Endodermal cell (in vitro differentiated cells): ENCODE measurements around the gene TPP1. TPM values are rescaled to one million over a fixed set of nuclear protein-coding genes. Genes with fewer than 3 reads are reported as not detected.
A peak's percentile ranks its signal among the peaks of the same experiment; 100 is the strongest.

Experiments
- DNase-seq: peaks from one replicate; pipeline ENCODE4 v3.0.0-alpha.2; 2017
- H3K27ac ChIP-seq: 2 replicates; pipeline ENCODE4 v1.5.1; 2013; ENCODE audit warnings: mild to moderate bottlenecking, low read depth, low read length, moderate library complexity
- H3K27me3 ChIP-seq: 2 replicates; pipeline ENCODE4 v1.6.1; 2013; ENCODE audit warnings: mild to moderate bottlenecking, low read length, moderate library complexity; ENCODE audit not compliant: insufficient read depth, control insufficient read depth, poor library complexity, severe bottlenecking
- H3K36me3 ChIP-seq: 2 replicates; pipeline ENCODE4 v1.7.0; 2013; ENCODE audit warnings: mild to moderate bottlenecking, low read length, moderate library complexity; ENCODE audit not compliant: control insufficient read depth, insufficient read depth
- H3K4me1 ChIP-seq: one replicate; pipeline ENCODE4 v1.7.0; 2013; ENCODE audit warnings: low read length; ENCODE audit not compliant: control insufficient read depth, insufficient read depth
- H3K4me3 ChIP-seq: 2 replicates; pipeline ENCODE4 v1.5.1; 2013; ENCODE audit warnings: mild to moderate bottlenecking, low read length, moderate library complexity
- H3K9ac ChIP-seq: 2 replicates; pipeline ENCODE4 v1.6.1; 2013; ENCODE audit warnings: mild to moderate bottlenecking, low read length, moderate library complexity; ENCODE audit not compliant: poor library complexity, severe bottlenecking; ENCODE audit errors: extremely low read depth
- H3K9me3 ChIP-seq: 2 replicates; pipeline ENCODE4 v1.6.1; 2013; ENCODE audit warnings: mild to moderate bottlenecking, low read length, moderate library complexity; ENCODE audit not compliant: control insufficient read depth
- H3K27ac Mint-ChIP-seq: 2 replicates; pipeline ENCODE4 v1.8.0; 2020; ENCODE audit warnings: mixed read lengths
- H3K27me3 Mint-ChIP-seq: 2 replicates; pipeline ENCODE4 v1.8.0; 2021; ENCODE audit warnings: mild to moderate bottlenecking, mixed read lengths; ENCODE audit not compliant: insufficient read depth
- H3K36me3 Mint-ChIP-seq: 2 replicates; pipeline ENCODE4 v1.8.0; 2020; ENCODE audit warnings: low read depth, mixed read lengths
- H3K4me1 Mint-ChIP-seq: 2 replicates; pipeline ENCODE4 v1.8.0; 2020; ENCODE audit warnings: mixed read lengths
- H3K4me3 Mint-ChIP-seq: 2 replicates; pipeline ENCODE4 v1.8.0; 2020; ENCODE audit warnings: mild to moderate bottlenecking, moderate library complexity, mixed read lengths
- H3K9me3 Mint-ChIP-seq: 2 replicates; pipeline ENCODE4 v1.8.0; 2020; ENCODE audit warnings: mild to moderate bottlenecking, mixed read lengths
- WGBS, 2 experiments: methylation state at CpG; one replicate each; pipeline versions ENCODE4 v1.1.5 to v1.1.7; 2013; ENCODE audit warnings: missing lambda C conversion rate in 2 of 2, mixed read lengths in 1 of 2; ENCODE audit not compliant: insufficient coverage in 1 of 2, insufficient read length in 1 of 2; 5-methylcytosine and 5-hydroxymethylcytosine counted together
- total RNA-seq, 2 donors: library from RNA; stranded (reverse); fragmentation: NEBNext Ultra II Directional in 1 of 2; extraction: Animal tissue kit (Norgen Biotek cat#: 25700) in 1 of 2; gene quantifications; 2 replicates in 1 of 2; 3 replicates in 1 of 2; pipeline ENCODE4 v1.2.1, GENCODE V29; 2021
- TF ChIP-seq, protein P1 (sequence below): fragments of 200-600 bp; sonication (generic); conservative IDR thresholded peaks from 2 replicates; pipeline ENCODE4 v1.5.0; 2021; ENCODE audit warnings: antibody characterized with exemption, mild to moderate bottlenecking

The TPP1 gene
- total RNA-seq, 2 donors from 2014 or later, result 68.3 to 71.0 TPM

DNA sequence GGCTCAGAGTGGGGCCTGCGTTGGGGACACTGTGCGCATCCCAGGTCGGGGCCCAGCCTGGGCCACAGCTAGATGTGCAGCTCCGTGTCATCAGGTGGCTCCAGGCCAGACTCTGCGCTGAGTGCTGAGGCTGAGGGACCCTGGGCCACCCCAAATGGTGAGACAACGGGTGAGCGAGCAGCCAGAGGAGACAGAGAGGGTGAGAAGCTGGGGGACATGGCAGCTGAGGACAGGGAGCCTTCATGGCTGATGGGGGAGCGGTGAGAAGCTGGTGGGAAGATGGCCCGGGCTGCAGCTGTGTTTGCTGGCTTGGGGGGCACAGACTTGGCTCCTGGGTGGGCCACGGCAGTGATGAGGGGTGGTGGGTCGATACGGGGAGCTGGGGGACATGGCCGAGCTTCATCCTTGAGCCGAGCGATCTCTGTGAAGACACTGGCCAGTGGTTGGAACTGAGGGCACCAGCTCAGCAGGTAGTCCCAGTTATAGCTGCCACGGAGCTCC is 2.5 kb upstream of the TPP1 start:
- H3K9me3 ChIP-seq, result no peaks in the 10 kb centered on the region
- peaks cover 7% of the 10 kb centered on the region for H3K4me1 ChIP-seq
- H3K27ac ChIP-seq, result no peak overlapping the region
- TF ChIP-seq, protein P1, sequence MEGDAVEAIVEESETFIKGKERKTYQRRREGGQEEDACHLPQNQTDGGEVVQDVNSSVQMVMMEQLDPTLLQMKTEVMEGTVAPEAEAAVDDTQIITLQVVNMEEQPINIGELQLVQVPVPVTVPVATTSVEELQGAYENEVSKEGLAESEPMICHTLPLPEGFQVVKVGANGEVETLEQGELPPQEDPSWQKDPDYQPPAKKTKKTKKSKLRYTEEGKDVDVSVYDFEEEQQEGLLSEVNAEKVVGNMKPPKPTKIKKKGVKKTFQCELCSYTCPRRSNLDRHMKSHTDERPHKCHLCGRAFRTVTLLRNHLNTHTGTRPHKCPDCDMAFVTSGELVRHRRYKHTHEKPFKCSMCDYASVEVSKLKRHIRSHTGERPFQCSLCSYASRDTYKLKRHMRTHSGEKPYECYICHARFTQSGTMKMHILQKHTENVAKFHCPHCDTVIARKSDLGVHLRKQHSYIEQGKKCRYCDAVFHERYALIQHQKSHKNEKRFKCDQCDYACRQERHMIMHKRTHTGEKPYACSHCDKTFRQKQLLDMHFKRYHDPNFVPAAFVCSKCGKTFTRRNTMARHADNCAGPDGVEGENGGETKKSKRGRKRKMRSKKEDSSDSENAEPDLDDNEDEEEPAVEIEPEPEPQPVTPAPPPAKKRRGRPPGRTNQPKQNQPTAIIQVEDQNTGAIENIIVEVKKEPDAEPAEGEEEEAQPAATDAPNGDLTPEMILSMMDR, result no peak
- Mint-ChIP-seq H3K4me1 (no peaks in the 10 kb centered on the region), H3K36me3 (peaks cover 8% of the 10 kb centered on the region), H3K4me3 (no peak overlapping the region), H3K9me3 (no peaks in the 10 kb centered on the region), H3K27me3 (no peaks in the 10 kb centered on the region), H3K27ac (peak overlapping the region; percentile 48)
- H3K4me3 ChIP-seq, result no peak overlapping the region
- peaks cover 19% of the 10 kb centered on the region for H3K36me3 ChIP-seq
- no peaks in the 10 kb centered on the region for H3K27me3 ChIP-seq
- WGBS, 2 experiments, result 90 to 91% methylated on average over 6 to 16 of the region's 16 CpGs
- no peak for DNase-seq
- no peak overlapping the region for H3K9ac ChIP-seq

DNA sequence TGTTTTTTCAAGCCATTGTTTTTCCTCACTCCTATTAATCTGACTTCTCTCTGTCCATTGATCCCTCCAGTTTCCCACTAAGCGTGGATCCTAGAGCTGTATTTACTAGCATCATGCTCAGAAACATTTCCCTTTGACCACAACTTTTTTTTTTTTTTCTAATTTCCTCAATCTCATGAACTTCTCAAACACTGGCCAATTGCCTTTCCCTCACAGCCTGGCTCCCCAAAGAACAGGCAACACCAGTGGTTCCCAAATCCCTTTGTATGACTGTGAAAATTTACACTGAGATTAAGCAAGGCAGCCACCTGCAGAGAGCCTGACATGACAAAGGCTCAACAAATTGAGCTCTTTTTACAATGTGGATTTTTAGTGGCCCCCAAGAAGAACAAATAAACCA is 1.4 kb upstream of the TPP1 start:
- DNase-seq, result no peak
- no peaks in the 10 kb centered on the region for H3K27me3 Mint-ChIP-seq
- peaks cover 12% of the 10 kb centered on the region for H3K36me3 Mint-ChIP-seq

DNA sequence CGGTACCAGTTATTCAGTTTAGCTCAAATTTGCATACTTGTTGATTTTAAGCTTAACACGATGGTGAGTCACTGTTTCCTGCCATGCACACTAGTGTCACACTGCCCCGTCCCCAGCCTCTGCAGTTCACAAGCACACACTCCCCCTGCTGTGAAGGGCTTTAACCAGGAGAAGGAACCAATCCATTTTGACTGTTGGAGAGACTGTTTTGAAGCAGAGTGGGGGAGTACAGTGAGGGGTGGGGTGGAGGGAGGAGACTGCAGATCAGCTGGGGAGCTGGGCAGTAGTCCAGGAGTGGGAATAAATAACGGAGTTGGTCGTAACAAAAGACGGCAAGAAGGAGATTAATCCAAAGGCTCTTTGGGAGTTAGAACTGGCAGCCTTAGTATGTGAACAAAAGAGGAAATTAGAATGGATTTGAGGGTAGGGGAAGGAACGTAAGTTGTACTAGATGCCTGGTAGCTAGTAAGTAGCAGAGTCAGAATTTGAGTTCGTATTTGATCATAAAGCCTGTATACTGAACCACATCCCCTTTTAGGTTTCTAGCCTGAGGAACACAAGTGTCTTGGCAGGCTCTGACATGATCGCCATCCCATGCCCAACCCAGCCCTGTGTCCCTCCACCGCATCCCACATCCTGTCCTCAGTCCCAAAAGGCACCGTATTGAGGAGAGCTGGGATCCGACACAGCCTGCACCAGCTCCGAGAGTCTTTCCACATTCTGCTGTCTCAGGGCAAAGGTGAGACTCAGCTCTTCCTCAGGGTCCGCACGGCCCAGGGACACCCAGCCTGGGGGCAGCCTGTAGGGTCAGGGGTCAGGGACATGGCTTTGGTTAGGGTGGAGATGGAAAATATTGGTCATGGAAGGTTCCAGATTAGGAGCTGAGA is 862 bp downstream of the TPP1 start:
- Mint-ChIP-seq H3K4me1 (no peaks in the 10 kb centered on the region), H3K4me3 (no peak overlapping the region), H3K36me3 (peaks cover 23% of the 10 kb centered on the region), H3K27me3 (no peaks in the 10 kb centered on the region), H3K27ac (no peak overlapping the region), H3K9me3 (no peaks in the 10 kb centered on the region)
- no peaks in the 10 kb centered on the region for H3K27me3 ChIP-seq
- H3K36me3 ChIP-seq, result peaks cover 19% of the 10 kb centered on the region
- H3K9me3 ChIP-seq, result no peaks in the 10 kb centered on the region
- DNase-seq, result no peak
- H3K4me3 ChIP-seq, result peak overlapping the region; percentile 97
- WGBS, 2 experiments, result 59 to 64% methylated on average over 13 to 15 of the region's 15 CpGs
- peak overlapping the region; percentile 85 for H3K9ac ChIP-seq
- H3K27ac ChIP-seq, result no peak overlapping the region
- peaks cover 7% of the 10 kb centered on the region for H3K4me1 ChIP-seq
- TF ChIP-seq, protein P1, result no peak

More for the DNA sequence above, 1.4 kb upstream of the TPP1 start:
- Histone ChIP-seq H3K27ac (no peak overlapping the region), H3K9ac (no peak overlapping the region), H3K9me3 (no peaks in the 10 kb centered on the region), H3K4me1 (peaks cover 7% of the 10 kb centered on the region), H3K27me3 (no peaks in the 10 kb centered on the region), H3K36me3 (peaks cover 14% of the 10 kb centered on the region), H3K4me3 (peak overlapping the region; percentile 7)
- Mint-ChIP-seq H3K27ac (no peak overlapping the region), H3K4me1 (no peaks in the 10 kb centered on the region), H3K9me3 (no peaks in the 10 kb centered on the region), H3K4me3 (no peak overlapping the region)
- TF ChIP-seq, protein P1, result no peak
- 91 to 93% methylated on average over 1 of the region's 1 CpG for WGBS, 2 experiments
